GM10847 (cell line): ENCODE measurements around the gene CACNA1A.

Experiments used
- POLR2A ChIP-seq: IDR thresholded peaks from 2 replicates; pipeline ENCODE4 v1.6.1; 2011; ENCODE audit not compliant: insufficient read length; ENCODE audit errors: extremely low read depth

The CACNA1A gene

DNA sequence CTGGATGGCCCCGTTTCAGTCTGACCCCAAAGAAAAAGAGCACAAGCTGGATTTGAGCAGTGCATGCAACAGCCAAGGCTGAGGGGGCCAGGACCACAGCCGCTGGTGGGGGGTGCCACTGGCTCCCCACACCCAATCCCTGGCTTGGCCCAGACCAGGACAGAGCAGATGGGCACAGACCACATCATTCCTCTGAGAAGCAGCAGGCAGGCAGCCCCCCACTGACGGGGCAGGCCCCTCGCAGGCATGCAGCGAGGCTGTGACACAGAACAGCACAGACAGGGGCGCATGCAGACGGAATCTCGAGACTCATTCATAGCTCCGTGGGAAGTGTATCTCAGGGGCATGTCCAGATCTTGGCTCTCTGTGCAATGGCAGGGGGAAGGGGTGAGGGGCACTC is 281.2 kb downstream of the CACNA1A start:
- no peak for TF ChIP-seq POLR2A

DNA sequence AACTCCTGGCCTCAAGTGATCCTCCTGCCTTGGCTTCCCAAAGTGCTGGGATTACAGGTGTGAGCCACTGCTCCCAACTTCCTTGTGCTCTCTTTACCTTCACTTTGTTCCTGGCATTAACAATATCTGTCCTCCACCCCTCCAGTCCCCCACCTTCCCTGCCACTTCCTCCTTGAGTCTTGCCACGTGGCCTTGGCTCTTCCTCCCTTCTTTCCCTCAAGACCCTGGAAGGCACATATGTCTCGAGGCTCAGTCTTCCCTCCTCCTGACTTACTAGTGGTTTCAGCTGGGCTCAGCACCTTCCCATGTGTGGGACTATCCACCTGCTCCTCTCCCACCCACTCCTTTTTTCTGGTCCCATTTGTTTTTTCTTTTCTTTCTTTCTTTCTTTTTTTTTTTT is 285.4 kb downstream of the CACNA1A start:
- no peak for TF ChIP-seq POLR2A

DNA sequence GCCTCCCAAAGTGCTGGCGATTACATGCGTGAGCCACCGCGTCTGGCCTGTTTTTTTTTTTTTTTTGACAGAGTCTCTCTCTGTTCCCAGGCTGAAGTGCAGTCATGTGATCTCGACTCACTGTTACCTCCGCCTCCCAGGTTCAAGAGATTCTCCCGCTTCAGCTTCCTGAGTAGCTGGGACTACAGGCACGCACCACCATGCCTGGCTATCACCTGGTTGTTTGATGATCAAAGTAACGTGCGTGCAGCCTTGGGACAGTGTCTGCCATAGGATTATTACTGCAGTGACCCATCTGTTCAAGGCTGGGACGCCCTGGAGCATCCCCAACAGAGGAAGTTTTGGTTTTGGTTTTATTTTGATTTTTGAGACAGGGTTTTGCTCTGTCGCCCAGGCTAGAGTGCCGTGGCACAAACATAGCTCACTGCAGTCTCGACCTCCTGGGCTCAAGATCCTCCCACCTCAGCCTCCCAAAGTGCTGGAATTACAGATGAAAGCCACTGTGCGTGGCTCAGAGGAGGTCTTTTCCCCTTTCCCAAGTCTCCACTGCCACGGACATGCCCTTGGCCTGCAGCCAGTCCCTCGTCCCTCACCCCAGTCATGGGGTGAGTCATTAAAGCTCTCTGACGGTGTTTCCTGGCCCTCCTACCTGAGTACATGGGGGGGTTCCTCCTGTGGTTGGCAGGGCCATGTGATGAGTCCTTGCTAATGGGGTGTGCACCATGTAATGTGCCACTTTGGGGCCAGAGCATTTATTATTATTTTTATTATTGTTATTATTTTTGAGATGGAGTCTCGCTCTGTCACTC is 290.5 kb downstream of the CACNA1A start:
- TF ChIP-seq POLR2A, result no peak

DNA sequence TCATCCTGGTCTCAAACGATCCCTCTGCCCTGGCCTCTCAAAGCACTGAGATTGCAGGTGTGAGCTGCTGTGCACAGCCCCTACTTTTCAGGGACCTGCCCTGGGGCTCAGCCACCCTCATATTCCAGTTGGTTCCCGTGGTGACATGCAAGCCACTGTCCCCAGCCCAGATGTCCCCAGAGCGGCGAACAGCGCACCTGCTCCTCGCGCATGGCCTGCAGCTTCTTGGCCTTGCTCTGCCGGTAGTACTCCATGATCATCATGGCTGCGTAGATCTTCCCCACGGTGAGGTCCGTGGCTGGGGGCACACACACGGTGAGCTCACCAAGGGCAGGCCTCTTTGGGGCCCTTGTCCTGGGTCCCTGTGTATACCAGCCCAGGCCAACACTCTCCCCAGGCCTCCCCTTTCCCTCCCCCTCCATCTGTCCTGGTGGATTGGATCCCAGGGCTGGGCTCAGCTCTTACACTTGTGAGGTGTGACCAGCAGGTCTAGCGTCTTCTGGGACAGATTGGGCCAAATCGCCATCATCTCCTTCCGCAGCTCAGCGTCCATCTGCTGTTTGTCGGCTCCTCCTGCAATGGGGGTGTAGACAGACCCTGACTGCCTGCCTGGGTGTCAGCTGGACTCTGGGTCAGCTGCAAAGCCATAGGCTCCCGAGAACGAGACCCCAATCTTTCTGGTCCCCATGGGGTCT is 292.1 kb downstream of the CACNA1A start:
- TF ChIP-seq POLR2A, result no peak

DNA sequence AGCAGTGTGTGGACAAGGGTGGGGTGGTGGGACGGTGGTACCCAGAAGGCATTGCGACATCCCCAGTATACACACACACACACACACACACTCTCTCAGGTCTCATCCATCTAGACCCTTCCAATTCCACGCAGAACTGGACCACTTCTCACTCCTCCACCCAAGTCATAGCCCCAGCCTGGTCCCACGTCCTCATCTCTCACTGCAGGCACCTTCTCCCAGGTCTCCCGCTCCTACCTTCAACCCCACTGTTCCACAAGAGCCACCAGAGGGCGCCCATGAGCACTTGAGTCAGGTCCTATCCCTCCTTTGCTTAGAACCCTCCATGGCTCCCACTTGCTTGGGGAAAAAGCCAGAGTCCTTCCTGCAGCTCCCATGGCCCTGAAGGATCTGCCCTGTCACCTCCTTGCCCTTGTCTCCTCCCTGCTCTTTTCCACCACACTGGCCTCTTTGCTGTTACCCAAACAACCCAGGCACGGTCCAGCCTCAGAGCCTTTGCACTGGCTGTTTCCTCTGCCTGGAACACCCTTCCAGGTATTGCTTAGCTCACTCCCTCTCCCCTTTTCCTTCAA is 293.4 kb downstream of the CACNA1A start:
- no peak for TF ChIP-seq POLR2A

DNA sequence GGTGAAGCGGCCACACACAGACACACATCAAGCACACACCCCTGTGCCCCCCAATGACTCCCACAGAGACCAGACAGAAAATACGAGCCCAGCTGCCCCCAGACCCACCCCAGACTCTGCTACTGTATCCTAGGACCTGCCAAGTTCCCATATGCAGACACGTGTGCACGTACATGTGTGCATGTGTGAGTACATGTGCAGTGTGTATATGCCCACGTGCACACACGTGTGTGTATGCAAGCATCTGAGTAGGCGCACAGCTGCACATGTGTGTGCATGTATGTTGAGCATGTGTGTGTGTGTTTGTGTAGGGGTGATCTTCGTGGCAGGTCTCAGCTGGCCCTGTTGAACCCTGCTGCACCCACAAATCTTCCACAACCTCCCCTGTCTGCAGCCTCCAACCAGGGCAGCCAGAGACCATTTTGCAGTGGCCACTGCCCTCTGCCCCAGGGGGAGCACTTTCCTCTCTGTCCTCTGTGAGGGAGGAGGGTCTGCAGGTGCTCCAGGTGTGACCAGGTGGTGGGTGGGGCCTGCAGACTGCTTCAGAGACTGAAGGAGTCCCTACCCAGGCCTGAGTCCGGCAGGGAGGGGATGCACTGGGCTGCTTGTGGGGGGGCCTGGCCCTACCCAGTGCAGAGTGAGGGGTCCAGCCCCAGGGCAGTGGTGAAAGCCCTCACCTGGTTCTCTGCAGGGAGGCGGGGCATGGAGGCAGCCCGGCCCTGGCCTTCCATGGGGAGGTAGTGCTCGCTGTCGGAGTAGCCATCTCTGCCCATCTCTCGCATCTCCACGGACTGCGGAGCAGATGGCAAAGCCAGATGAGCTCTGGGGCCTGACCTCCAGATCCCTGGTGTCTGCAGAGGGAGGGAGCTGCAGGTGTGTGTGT is 294.6 kb downstream of the CACNA1A start:
- no peak for TF ChIP-seq POLR2A

DNA sequence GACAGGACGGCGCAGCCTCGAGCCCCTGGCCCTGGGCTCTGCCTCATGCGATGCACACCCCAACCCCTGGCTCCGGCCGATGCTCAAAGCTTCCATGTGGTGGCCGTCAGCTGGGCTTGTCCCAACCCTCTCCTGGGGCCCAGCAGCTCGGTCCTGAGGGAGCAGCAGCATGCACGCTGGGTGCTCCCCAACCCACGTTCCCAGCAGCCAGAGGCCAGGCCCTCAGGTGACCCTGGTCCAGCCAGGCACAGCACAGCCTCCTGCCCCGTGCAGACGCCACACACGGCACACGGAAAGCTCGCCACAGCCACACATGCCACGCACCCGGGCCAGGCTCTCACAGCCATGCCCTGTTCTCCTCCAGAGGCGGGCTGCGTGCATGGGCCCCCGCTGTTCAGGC is 295.3 kb downstream of the CACNA1A start:
- TF ChIP-seq POLR2A, result no peak

DNA sequence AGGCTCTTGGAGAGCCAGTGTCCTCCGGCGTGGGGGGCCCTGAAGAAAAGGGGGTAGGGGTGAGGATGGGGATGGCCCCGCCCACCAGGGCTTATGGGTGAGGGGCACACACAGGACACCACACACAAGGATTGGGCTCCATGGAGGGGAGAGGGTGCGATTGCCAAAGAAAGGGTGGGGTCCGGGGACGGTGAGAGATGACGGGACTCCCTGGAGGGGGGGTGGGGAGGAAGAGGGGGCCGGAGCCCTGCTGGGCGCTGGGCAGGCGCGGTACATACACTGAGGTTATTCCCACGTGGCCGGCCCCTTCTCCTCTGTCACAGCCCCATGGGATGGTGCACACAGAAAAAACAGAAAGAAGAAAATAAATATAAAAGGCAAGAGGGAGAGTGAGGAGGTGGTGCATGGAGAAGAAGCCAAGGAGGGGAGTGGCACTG is 295.9 kb downstream of the CACNA1A start:
- no peak for TF ChIP-seq POLR2A

DNA sequence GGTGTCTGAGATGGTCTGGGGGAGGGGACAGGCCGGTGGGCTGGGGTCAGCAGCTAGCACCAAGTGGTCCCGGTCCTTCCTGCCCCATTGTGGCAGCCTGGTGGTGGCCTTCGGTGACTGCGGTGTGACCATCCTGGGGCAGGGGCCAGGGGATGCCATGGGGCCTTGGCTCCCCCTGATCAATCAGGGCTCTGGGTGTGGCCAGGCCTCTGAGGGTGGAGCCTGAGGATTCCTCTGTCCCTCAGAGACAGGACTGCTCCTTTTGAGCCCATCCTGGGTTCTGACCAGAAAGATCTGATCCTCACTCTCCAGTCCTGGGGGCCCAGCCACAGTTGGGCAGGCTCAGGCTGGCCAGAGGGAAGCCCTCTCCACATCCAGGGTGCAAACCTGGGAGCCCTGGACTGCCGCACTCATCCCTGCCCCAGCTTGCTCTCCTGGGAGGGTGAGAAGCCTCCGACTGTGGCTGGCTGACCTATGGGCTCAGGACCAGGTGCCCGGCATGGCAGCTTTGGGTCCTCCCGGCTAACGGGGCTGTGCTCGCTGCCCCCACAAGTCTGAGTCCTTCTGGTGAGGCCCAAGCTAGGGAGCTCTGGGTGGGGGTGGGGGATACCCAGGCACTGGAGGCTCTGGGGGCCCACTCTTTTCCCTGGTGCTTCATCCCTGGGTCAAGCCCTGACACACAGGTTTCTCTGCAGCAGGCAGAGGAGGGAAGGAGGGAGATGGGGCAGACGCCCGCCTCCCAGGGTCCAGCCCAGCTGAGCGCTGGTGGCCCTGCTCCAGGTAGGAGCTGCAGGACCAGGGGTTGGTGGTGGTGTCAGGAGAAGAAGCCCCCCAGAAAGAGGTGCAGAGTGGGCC is 296.6 kb downstream of the CACNA1A start:
- TF ChIP-seq POLR2A, result no peak

DNA sequence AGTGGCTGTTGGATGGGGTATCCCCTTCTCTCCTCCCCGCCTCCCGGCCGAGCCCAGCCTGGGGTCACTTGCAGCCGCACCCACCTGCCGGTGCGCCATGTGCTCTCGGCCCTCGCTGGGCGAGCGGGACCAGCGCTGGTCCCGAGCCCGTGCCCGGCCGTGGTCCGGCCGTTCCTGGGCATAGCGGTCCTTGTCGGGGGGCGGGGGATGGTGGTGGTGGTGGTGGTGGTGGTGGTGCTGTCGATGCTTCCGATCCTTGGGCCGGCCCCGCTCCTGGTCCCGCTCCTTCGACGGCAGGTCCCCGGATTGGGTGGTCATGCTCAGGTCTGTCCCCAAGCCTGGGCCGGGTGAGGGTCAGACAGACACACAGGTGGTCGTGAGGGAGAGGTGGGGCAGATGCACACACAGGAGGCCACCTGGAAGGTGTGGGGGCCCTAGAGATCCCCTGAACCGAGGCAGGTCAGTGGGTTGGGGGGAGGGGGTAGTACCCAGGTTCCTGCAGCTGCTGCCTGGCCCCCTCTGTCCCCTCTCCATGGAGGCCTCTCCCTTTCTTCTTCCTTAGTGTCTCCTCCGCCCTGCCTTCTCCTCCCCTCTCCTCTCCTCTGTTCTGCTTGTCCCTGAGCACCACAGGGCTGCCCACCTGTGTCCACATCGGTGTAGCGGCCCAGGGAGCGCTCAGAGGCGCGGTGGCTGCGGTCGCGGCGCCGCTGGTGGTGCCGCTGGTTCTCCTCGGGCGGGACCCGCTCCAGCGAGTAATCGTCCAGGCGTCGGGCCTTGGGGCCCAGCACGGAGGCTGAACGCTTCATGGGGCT is 297.4 kb downstream of the CACNA1A start:
- no peak for TF ChIP-seq POLR2A

DNA sequence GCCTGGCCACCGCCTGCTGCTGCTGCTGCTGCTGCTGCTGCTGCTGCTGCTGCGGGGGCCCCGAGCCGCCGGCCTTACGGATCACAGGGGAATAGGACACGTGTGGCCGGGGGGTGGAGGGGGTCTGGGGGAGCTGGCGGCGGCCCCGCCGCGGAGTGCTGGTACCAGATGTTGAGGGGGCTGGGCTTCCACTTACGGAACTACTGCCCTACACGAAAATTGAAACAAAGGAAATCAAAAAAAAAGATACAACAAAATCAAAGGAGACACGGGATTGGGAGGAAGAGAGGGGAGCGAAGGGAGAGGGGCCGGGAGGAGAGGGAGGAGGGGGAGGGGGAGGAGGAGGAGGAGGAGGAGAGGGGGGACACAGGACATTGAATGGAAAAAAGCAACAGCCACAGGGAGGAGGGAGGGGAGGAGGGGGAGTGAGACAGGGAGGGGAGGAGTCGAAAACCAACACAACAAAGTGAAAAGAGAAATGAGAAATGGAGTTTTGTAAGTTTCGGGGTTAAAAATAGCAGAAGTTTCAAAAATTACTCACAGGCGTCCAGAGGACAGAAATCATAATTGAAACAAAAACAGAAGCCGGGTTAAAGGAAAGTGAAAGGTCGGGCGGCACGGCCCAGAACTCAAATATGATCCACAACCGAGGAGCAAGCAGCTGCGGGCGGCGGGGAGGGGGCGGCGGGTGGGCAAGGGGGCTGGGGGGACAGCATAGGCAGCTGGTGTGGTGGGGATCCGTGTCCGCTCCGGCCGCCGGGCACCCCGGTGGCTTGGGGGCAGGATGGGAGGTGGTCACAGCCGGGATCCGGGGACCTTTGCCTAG is 298.2 kb downstream of the CACNA1A start:
- TF ChIP-seq POLR2A, result no peak

DNA sequence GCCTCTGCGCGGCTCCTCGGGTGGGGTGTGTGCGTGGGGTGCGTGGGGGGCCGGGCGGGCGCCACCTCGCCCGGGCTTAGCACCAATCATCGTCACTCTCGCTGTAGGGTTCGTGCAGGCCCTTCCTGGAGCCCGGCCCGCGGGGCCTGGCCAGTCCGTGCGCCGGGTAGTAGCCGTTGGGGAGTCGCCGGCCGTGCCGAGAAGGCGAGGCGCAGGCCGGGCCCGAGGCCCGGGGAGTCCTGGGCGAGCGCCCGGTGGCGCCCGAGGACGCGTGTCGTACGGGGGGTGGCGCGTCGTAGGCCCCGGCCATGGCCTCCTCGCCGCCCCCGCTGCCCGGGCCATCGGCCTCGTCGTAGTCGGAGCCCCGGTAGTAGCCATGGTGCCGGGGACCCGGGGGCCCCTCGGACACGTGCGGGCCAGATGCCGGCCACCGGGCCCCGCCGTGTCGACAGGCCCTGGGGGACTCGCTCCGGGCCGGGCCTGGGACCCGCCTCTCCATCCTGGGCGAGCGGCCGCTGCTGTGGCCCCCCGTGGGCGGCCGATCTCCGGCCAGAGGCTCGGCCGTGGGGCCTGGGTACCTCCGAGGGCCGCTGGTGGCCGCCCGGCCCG is 298.9 kb downstream of the CACNA1A start:
- no peak for TF ChIP-seq POLR2A
